NCI-H2227 (cell line): ENCODE results near the gene YIPF4.
A peak's percentile ranks its signal among the peaks of the same experiment; 100 is the strongest.
"Not testable (repeated sequence)": the region's sequence is repeated elsewhere in the genome, so short reads cannot be mapped to it uniquely, and the experiment has no call there.

Source experiments
- DNase-seq: peaks from one replicate; lab custom pipeline; 2025; ENCODE audit not compliant: unreplicated experiment; lab: John Stamatoyannopoulos, UW

The YIPF4 gene

DNA sequence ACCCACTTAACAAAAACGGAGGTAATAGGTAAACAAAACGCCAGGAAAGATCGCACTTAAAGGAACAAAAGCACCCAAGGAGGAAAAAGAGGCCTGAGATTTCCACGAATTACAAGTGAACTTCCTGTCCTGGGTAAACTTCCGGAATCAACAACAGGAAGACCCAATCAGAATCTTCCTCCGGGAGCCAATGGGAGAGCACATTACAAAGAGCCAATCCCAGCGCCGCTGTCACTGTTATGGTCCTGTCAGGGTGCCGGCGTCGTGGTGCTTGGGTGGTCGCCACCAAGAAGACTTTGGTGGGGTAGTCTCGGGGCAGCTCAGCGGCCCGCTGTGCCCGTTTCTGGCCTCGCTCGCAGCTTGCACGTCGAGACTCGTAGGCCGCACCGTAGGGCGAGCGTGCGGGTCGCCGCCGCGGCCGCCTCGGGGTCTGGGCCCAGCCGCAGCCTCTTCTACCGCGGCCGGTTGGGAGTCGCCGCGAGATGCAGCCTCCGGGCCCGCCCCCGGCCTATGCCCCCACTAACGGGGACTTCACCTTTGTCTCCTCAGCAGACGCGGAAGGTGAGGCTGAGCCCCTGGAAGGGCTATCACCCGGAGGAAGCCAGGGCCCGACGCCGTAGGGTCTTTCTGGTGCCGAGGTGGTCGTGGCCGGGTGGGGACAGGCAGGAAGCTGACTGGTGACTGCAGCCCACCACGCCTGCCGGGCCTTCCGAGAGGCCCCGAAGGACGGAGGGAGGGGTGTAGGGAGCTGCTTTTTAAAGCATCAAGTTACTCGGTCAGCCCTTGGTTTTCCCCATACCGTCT, at the start of gene YIPF4:
TSS of gene YIPF4 (plus strand) at position 231 of the 804 bp plus-strand sequence. CDS start at position 483, 252 bp downstream.
- peak; percentile 94 for DNase-seq

DNA sequence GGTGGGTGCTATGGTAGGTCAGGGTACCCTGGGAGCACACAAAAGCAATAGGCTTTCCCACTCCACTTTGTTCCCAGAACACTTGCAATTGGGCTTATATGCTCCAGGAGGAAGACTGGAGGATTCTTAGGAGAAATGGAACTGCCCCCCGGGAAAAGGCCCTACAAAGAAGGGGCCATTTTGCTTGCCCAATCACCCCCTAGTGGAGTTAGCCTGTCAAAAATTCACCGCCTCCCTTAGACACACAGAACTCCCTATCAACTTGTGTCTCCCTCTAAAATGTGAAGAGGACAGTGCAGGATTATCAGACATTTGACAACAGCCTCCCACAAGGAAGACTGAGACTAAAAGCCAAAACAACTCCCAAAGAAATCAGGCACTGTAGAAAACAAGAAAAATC, 49.5 kb upstream of the YIPF4 start:
- DNase-seq, result no peak

DNA sequence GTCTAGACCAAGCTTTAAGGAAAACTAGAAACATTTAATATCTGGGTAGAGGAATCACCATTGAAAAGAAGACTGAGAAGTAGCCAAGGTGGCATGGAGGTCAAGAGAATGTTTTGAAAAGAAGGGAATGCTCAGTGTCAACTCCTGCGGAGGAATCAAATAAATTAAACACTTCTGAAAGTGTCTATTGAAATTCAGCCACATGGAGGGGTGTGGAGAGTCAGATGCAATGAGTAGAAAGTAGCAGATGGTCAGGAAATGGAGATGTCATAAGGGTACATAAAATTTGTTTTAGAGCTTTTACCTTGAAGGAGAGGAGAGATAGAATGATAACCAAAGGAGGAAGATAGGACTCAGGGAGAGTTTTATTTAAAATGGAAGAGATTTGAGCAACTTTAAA, 48.1 kb upstream of the YIPF4 start:
- peak; percentile 32 for DNase-seq

DNA sequence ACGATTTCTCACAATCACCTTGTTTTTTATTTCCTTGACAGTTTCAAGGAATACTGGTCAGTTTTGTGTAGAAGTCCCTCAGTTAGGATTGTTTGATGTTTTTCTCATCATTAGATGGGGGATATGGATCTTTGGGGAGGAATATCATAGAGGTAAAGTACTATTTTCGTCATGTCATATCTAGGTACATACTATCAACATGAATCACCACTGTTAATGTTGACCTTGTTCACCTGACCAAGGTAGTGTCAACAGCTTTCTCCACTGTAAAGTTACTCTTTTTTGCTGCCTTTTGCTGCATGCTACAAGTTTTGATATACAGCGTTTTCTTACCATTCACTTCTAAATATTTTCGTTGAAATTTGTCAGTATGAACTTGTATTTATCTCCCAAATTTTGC, 45.7 kb upstream of the YIPF4 start:
- DNase-seq, result no peak

DNA sequence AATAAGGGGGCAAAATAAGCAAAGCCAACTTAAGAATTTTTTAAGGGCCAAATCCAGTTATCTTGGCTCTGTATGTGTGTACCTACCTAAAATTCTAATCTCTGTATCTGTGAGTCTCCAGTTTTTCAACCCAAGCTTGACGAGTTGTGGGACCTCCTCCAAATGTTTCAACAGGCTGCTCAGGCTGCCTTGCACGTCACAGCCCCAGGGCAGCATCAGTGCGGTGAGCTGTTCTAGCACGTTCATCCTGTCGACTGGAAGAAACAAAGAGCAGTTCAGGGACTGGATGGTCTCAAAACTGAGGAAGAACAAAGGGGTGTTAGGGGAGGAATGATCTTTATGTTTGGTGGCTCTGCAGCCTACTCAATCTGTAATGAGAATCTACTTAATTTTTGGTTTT, 42.4 kb upstream of the YIPF4 start:
- no peak for DNase-seq

DNA sequence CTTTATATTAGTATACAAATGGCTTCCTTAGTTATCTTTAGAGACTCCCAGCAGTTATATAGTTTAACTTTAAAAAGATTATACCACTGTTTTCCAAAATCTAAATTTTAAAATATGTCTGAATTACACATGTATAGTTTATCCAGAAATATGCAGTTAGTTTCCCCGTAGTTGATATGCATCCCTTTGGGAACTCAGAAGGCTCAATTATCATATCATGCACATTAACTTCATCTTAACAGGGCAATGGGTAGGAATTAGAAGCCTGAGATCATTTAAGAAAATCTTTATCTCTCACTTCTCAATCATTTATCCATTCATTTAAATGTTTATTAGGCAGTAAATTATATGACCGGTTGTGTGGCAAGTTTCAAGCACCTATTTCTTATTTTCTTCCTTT, 40.2 kb upstream of the YIPF4 start:
- DNase-seq, result no peak

DNA sequence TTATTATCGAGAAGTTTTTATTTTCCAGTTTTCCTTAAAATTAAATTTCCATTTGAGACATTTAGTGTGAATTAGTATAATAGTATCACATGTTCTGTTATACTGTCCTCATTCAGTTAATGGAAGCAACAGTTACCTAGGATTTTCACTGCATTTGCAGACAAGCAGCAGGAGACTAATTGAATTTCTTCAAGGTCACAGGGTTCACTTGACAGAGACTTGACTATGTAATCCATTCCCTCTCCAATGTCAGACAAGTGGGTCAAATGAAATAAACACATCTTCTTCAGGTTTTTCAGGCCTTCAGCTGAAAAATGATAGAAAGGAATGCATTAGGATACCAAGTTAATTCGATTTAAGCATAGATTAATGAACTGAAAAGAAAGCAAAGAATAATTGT, 39.7 kb upstream of the YIPF4 start:
- peak; percentile 81 for DNase-seq

DNA sequence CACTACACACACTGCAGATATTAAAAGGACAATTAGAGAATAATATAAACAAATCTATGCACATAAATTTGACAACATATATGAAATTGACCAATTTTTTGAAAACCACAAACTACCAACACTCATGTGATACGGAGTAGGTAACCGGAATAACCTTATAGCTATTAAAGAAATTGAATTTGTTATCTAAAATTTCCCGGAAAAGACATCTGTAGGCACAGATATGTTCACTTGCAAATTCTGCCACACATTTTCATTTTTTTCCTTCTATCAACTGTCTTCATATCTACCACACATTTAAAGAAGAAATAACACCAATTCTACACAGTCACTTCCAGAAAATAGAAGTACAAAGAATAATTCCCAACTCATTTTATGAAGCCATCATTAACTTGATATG, 35.4 kb upstream of the YIPF4 start:
- DNase-seq, result no peak

DNA sequence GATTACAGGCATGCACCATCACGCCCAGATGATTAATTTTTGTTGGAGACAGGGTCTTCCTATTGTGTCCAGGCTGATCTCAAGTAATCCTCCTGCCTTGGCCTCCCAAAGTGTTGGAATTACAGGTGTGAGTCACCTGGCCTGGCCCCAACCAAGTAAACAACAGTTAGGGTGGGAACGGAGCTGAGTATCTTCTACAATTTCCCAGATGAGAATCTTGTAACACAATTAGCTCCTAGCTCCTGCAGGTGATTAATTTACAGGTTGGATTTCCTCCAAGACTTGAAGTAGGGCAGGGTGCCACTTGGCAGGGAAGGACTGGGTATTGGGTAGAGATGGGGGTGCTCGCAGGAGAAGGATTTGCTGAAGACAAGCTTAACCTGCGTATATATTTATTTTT, 30.8 kb upstream of the YIPF4 start:
- no peak for DNase-seq

DNA sequence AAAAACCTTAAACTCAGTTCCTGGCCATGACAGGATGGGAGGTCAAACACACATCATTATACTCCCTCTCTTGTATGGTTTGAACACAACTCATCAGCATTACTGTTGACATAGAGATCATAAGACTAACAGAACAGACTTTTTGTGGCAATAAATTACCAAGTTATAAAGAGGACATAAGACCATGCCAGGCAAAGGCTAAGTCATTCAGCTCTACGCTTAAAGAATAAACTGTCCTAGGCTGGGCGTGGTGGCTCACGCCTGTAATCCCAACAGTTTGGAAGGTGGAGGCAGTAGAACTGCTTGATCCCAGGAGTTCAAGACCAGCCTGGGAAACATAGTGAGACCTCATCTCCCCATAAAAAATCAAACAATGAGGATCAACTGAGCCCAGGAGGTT, 29.4 kb upstream of the YIPF4 start:
- no peak for DNase-seq

DNA sequence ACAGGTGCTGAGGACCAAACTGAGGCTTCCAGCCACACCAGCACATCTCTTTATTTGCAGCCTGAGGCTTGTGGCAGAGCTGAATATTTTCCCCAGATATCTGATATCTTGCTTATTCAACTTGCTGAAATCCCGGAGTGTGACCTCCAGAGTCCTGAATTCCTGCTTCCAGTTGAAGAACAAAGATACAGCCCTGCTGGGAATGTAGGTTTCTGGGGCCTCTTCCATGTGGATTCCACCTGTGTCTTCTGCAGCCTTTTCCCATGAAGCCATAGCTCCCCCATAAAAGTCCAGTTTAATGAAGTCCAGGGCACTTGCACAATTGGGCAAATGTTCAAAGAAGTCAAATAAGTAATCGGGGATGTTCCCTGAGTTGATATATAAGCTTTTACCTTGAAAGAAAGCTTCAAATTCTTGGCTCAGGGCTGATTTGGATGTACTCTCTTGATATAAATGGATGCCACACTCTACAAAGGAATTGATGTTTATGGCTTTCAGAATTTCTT, 27.9 kb upstream of the YIPF4 start:
- no peak for DNase-seq

DNA sequence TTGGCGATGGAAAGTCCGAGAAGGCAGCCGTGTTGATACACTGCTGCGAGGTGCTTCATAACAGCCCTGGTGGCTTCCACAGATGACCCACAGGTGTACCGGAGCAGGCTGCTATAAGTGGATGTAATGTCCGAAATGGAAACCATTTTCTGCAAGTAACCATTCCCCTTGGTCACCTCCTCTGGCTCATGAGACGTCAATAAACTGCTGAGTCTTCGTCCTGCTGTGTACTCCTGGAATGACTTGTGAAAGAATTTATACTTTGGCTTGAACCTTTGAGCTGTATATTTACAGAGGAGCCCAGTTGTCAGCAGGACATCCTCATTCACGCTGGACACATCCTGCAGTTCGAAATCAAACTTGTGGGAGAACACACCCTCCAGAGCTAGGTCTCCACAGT, 27.4 kb upstream of the YIPF4 start:
- DNase-seq, result no peak

DNA sequence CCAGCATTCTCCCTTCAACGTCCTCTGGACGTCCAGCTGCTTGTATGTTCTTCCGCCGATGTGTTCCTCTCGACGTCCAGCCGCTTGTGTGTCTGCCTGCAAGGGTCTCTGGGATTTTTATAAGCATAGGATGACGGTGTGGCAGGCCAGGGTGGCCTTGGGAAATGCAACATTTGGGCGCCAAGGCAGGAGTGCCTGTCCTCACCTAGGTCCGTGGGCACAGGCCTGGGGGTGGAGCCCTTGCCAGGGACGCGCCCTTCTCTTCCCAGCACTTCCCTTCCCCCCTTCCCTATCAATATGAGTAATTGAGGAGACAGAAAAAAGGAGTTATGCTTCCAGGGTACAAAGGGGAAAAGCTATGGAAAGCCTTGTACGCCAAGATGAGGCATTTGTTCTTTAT, 19.5 kb upstream of the YIPF4 start:
- no peak for DNase-seq

DNA sequence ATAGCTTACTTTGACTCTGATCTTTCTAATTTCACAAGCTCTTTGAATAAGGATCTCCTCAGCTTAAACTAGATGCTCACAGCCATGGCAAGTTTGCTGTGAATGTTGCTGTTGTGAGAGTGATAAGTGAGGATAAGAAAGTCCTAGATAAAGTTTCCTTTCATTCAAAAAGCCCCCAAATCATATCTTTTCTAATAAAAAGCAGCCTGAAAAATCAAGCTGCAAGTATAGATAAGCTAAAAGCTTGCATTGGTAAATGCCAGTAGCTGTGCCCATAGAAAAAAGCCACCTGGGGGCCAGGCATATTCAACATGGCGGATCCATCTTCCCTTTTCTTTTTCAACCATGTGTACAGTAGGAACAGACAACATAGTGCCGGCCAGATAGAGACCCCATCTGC, 17.3 kb upstream of the YIPF4 start:
- no peak for DNase-seq

DNA sequence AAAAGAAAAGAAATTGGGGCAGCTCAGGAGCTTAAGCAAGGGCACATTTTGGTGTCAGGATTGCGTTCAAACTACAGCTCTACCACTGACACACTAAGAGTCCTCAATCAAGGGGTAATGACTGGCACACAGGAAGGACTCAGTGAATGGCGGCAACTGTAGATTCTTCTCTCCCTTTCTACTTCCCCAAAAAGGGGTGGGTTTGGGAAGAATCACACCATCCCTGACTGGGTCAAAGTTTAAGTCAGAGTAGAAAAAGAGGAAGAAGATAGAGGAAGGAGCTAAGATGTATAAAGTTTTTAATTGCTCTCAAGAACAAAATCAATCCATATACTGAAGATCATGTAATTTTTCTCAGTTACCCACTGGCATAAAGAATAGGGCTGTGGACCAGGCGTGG, 15.6 kb upstream of the YIPF4 start:
- DNase-seq, result no peak

DNA sequence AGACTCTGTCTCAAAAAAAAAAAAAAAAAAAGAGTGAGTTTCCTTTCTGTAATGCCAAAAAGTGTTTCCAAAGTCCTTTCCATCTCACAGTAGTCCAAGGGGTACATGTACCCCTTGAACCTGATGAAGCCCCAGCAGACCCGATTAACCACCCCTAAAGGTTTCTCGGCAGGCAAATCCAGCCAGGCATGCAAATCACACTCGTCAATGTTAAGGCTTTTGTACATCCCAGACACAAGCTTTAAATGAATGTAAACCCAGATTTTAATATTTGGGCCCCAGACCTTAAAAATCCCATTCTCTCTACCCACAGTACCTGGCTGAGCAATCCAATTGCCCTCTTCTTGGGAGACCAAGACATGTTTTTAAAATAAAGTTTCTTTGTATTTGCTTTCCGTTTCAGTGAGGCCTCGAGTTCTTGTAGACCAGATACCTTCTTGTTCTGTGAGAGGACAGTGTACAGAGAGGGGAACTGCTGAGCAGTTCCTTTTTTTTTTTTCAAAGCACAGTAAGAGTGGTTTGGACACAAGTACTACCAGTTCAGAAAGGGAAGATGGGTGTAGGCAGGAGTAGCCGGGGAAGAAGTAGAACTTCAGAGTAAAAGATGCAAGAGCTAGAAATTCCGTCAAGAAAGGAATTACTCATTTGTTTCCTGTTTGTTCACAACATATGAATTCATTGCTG, 13.1 kb upstream of the YIPF4 start, which contains the start of gene NLRC4:
TSS of gene NLRC4 (minus strand) at position 465 of the 684 bp plus-strand sequence. CDS start 8,111 bp downstream, outside the sequence.
- no peak for DNase-seq

DNA sequence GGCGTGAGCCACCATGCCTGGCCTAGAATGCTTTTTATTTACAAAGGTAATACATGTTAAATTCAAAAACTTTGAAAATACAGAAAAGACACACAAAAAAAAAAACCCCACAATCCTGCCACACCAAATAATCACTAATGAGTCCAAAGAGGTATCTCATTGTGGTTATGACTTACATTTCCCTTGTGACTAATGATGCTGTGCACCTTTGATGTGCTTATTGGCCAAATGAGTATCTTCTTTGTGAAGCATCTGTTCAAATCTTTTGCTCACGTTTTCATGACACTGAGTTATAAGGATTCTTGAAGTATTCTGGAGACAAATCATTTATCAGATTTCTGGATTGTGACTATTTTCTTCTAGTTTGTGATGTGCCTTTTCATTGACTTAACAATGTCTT, 6.6 kb upstream of the YIPF4 start:
- DNase-seq, result no peak

DNA sequence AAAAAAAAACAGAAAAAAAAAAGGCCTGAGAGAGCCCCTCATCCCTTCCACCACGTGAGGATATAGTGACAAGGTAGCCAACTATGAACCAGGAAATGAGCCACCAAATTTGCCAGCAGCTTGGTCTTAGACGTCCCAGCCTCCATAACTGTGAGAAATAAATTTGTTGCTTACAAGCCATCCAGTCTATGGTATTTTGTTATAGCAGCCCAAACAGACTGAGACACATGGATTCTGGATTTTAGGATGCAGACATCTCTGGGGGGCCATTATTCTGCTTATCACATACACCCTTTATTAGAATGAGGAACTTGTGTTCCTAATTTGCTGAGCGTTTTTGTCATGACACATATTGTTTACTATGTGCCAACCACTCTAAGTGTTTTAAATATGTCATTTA, 5.4 kb upstream of the YIPF4 start:
- DNase-seq, result no peak

DNA sequence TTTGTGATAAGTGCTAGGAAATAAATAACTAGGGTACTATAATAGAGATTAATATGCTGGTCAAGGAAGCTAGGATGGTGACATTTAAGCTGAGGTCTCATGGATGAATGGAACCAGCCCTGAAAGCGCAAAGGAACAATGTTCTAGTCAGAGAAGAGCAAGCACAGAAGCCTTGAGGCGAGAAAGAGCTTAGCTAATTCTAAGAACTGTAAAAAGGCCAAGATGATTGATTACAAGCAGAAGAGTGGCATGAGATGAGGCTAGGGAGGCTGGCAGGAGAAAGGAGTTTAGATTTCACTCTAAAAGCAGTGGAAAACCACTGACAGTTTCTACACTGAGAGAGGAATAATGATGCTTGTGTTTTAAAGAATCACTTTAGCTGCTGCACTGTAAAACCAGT, 3.4 kb upstream of the YIPF4 start:
- DNase-seq, result no peak

DNA sequence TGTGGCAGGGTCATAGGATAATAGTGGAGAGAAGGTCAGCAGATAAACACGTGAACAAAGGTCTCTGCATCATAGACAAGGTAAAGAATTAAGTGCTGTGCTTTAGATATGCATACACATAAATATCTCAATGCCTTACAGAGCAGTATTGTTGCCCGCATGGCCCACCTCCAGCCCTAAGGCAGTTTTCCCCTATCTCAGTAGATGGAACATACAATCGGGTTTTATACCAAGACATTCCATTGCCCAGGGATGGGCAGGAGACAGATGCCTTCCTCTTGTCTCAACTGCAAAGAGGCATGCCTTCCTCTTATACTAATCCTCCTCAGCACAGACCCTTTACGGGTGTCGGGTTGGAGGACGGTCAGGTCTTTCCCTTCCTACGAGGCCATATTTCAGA, 1.9 kb upstream of the YIPF4 start:
- not testable (repeated sequence) for DNase-seq

DNA sequence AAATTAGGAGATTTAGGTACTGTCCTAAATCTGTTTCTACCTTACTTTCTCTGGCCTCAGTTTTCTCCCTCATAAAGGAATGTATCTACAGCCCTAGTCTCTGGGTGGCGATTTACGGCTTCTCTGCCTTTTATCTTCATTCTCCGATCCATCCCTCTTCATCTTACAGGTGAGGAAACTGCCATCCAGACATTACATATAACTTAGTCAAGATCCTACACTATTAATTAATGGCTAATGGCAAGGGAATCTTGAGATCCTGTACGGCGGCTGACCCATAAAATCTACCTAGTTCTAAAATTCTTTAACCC, 386 bp upstream of the YIPF4 start:
- no peak for DNase-seq

DNA sequence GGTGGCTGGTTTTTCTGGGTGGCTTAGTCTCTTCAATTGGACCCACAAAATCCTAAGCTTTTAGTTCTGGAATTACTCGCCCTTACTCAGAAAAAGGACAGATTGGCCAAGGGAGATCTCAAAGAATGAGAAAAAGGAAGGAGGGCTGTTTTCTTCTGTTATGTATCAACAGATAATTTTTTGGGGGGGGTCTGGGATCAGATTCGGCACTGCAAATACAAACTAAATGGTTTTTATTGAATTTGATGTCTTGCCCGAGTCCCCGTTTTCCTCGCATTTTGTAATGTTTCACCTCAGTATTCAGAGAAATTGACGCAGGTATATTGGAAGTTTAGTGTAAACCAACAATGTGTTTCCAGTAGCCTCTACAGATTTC, 762 bp downstream of the YIPF4 start:
- DNase-seq, result no peak

DNA sequence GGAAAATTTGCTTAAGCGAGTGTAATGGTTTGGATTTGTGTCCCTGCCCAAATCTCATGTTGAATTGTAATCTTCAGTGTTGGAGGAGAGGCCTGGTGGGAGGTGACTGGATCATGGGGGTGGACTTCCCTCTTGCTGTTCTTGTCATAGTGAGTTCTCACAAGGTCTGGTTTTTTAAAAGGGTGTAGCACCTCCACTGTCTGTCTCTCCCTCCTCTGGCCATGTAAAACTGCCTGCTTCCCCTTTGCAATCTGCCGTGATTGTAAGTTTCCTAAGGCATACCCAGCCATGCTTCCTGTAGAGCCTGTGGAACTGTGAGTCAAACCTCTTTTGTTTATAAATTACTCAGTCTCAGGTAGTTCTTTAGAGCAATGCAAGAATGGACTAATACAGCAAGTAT, 6.6 kb downstream of the YIPF4 start:
- DNase-seq, result no peak
